DMS153 treated with DMSO at 0.1 percent for 48 hours (cell line): ENCODE results near the gene PRKCE.

ENCODE experiments used
- DNase-seq: peaks from one replicate; lab custom pipeline; 2025; ENCODE audit not compliant: unreplicated experiment; lab: John Stamatoyannopoulos, UW

PRKCE gene

GRCh38 chr2:45750001-45750400 lies 98.5 kb downstream of the PRKCE start:
- DNase-seq = no peak

- DNase-seq = no peak
Measured at GRCh38 chr2:45750484-45750883, 99.0 kb downstream of the PRKCE start.

GRCh38 chr2:45753381-45753780 lies 101.9 kb downstream of the PRKCE start:
- DNase-seq = no peak

- DNase-seq = no peak
Measured at GRCh38 chr2:45754131-45755010, 102.9 kb downstream of the PRKCE start.

GRCh38 chr2:45755585-45756335 lies 104.3 kb downstream of the PRKCE start:
- DNase-seq = no peak

GRCh38 chr2:45758018-45758417 lies 106.5 kb downstream of the PRKCE start:
- no peak for DNase-seq

- no peak for DNase-seq
Measured at GRCh38 chr2:45759310-45759851, 107.9 kb downstream of the PRKCE start.

- no peak for DNase-seq
Measured at GRCh38 chr2:45761635-45762034, 110.2 kb downstream of the PRKCE start.

- DNase-seq = no peak
Measured at GRCh38 chr2:45763255-45763654, 111.8 kb downstream of the PRKCE start.

- no peak for DNase-seq
Measured at GRCh38 chr2:45763797-45764196, 112.3 kb downstream of the PRKCE start.

GRCh38 chr2:45765007-45765727 lies 113.7 kb downstream of the PRKCE start:
- no peak for DNase-seq

GRCh38 chr2:45765728-45766254 lies 114.3 kb downstream of the PRKCE start:
- peak; percentile 59 for DNase-seq

GRCh38 chr2:45768208-45768607 lies 116.7 kb downstream of the PRKCE start:
- DNase-seq = no peak

GRCh38 chr2:45769056-45769455 lies 117.6 kb downstream of the PRKCE start:
- DNase-seq = no peak

GRCh38 chr2:45769854-45770576 lies 118.5 kb downstream of the PRKCE start:
- no peak for DNase-seq

- DNase-seq = no peak
Measured at GRCh38 chr2:45770811-45771210, 119.3 kb downstream of the PRKCE start.

- DNase-seq = peak; percentile 35
Measured at GRCh38 chr2:45771261-45771660, 119.8 kb downstream of the PRKCE start.

GRCh38 chr2:45772038-45772437 lies 120.6 kb downstream of the PRKCE start:
- no peak for DNase-seq

GRCh38 chr2:45773909-45774308 lies 122.4 kb downstream of the PRKCE start:
- DNase-seq = no peak

GRCh38 chr2:45774688-45775244 lies 123.3 kb downstream of the PRKCE start:
- DNase-seq = no peak
